Measurements from ENCODE around the gene IL10RB. TPM values are rescaled to one million over a fixed set of nuclear protein-coding genes. Genes with fewer than 3 reads are reported as not detected.
"Not testable (repeated sequence)": the region's sequence is repeated elsewhere in the genome, so short reads cannot be mapped to it uniquely, and the experiment has no call there.

IL10RB gene
- total RNA-seq, 2 donors from 2014 or later: 6.6 to 27.0 TPM

DNA sequence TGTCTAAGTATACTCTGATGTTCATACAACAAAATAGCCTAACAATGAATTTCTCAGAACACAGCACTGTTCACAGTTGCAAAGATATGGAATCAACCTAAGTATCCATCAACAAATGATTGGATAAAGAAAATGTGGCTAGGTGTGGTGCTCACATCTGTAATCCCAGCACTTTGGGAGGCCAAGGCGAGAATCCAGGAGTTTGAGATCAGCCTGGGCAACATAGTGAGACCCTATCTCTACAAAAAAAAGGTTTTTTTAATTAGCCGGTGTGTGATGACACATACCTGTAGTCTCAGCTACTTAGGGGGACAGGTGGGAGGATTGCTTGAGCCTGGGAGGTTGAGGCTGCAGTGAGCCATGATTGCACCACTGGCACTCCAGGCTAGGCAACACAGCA is 25.8 kb upstream of the IL10RB start:
- intact Hi-C loops (cut with DNase I): no loop called here
- no peaks in the 10 kb centered on the region for H3K4me1 ChIP-seq
- TF ChIP-seq, protein P1, sequence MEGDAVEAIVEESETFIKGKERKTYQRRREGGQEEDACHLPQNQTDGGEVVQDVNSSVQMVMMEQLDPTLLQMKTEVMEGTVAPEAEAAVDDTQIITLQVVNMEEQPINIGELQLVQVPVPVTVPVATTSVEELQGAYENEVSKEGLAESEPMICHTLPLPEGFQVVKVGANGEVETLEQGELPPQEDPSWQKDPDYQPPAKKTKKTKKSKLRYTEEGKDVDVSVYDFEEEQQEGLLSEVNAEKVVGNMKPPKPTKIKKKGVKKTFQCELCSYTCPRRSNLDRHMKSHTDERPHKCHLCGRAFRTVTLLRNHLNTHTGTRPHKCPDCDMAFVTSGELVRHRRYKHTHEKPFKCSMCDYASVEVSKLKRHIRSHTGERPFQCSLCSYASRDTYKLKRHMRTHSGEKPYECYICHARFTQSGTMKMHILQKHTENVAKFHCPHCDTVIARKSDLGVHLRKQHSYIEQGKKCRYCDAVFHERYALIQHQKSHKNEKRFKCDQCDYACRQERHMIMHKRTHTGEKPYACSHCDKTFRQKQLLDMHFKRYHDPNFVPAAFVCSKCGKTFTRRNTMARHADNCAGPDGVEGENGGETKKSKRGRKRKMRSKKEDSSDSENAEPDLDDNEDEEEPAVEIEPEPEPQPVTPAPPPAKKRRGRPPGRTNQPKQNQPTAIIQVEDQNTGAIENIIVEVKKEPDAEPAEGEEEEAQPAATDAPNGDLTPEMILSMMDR (IDR thresholded peaks at IDR 0.05): no peak
- no peak for TF ChIP-seq POLR2A (IDR thresholded peaks at IDR 0.05)
- no peak for DNase-seq
- H3K4me3 ChIP-seq: no peak overlapping the region
- H3K36me3 ChIP-seq (replicated peaks in 1 of 2; ENCODE audit: insufficient read depth in 1 of 2, low read depth in 2 of 2): no peaks in the 10 kb centered on the region
- no peak for ATAC-seq
- no peak overlapping the region for H3K27ac ChIP-seq
- WGBS, 2 donors: 95 to 100% methylated on average over 2 of the region's 2 CpGs
- H3K27me3 ChIP-seq: no peaks in the 10 kb centered on the region
- H3K9me3 ChIP-seq: no peaks in the 10 kb centered on the region

DNA sequence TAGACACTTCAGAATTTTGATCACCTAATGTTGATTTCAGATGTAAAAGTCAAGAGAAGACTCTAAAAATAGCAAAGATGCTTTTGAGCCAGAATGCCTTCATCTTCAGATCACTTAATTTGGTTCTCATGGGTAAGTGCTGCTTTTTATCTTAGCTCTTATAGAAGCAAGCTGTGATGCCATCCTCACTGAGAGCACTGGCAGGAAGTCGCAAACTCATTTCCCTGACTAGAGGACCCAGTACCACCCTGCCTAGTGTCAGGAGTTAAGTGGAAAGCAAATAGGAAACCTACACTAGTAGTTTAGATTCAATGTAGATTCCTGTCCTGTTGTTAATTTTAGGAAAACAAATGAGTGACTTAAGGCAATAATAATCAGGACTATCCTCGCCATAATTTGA is 24.3 kb upstream of the IL10RB start:
- Histone ChIP-seq H3K4me1 (no peaks in the 10 kb centered on the region), H3K36me3 (replicated peaks in 1 of 2; ENCODE audit: insufficient read depth in 1 of 2, low read depth in 2 of 2) (peaks cover 0 to 7% of the 10 kb centered on the region in 2 donors), H3K27me3 (no peaks in the 10 kb centered on the region), H3K4me3 (no peak overlapping the region), H3K9me3 (no peaks in the 10 kb centered on the region), H3K27ac (no peak overlapping the region)
- WGBS, 2 donors: 89 to 97% methylated on average over 2 of the region's 2 CpGs
- no peak for TF ChIP-seq POLR2A (IDR thresholded peaks at IDR 0.05)
- TF ChIP-seq, protein P1 (IDR thresholded peaks at IDR 0.05): no peak
- DNase-seq (no peak), ATAC-seq (no peak)
- intact Hi-C loops (cut with DNase I): no loop called here

DNA sequence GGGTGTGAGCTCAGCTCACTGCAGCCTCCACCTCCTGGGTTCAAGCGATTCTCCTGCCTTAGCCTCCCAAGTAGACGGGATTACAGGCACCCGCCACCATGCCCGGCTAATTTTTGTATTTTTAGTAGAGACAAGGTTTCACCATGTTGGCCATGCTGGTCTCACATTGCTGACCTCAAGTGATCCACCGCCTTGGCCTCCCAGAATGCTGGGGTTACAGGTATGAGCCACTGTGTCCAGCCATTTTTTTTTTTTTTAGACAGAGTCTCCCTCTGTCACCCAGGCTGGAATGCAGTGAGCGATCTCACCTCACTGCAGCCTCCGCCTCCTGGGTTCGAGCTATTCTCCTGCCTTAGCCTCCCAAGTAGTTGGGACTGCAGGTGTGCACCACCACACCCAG is 23.3 kb upstream of the IL10RB start:
- 96 to 100% methylated on average over 8 of the region's 8 CpGs for WGBS, 2 donors
- intact Hi-C loops (cut with DNase I); H3K4me1 ChIP-seq; ATAC-seq; H3K27ac ChIP-seq; H3K27me3 ChIP-seq; H3K4me3 ChIP-seq; DNase-seq; H3K9me3 ChIP-seq: not testable (repeated sequence)
- H3K36me3 ChIP-seq (replicated peaks in 1 of 2; ENCODE audit: insufficient read depth in 1 of 2, low read depth in 2 of 2): peaks cover 4 to 11% of the 10 kb centered on the region in 2 donors

DNA sequence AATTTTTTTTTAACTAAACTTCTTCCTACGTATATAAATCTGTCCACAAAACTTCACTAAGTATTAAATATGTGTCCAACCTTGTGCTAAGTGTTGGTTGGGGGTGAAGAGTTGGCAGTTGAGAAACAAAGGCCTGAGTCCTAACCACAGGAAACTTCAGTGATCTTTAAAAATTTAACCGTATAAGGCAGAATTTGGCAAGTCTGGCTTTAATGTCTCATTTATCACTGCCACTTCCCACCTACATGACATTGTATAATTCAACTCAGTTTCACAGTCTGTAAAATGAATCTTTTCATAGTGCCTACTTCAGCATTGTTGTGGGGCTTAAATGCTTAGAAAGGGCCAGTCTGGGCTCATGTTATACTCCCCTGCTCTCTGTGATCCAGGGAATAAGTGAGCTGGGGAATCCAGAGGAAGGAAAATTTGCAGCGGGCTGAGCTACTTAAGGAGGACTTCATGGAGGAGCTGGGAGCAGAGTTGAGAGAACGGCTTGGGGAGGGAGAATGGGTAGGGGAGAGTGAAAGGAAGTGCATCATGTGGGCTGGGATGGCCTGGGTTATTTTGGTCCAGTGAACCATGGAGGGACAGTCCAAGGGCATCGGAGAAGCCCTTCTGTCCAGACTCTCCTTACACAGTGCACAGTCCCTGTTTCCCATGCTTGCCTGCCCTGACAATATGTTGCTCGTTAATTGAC is 21.9 kb upstream of the IL10RB start:
- no peak overlapping the region for H3K4me3 ChIP-seq
- WGBS, 2 donors: 78% methylated on average over 6 of the region's 6 CpGs
- H3K4me1 ChIP-seq: no peaks in the 10 kb centered on the region
- TF ChIP-seq, protein P1 (IDR thresholded peaks at IDR 0.05): no peak
- TF ChIP-seq POLR2A (IDR thresholded peaks at IDR 0.05): no peak
- ATAC-seq (no peak), DNase-seq (no peak)
- H3K36me3 ChIP-seq (replicated peaks in 1 of 2; ENCODE audit: insufficient read depth in 1 of 2, low read depth in 2 of 2): peaks cover 4 to 14% of the 10 kb centered on the region in 2 donors
- intact Hi-C loops (cut with DNase I): no loop called here
- H3K27me3 ChIP-seq: no peaks in the 10 kb centered on the region
- no peak overlapping the region for H3K27ac ChIP-seq
- H3K9me3 ChIP-seq: no peaks in the 10 kb centered on the region

DNA sequence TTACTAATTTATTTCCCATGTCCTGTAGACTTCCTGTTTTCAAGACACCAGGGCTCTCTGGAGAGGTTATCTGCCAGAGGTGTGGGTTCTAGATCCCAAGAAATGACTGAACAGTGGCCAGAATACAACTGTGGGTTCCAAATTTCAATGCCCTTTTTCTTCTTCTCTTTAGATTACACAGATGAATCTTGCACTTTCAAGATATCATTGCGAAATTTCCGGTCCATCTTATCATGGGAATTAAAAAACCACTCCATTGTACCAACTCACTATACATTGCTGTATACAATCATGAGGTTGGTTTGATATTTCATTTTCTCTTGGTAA is 21.4 kb upstream of the IL10RB start:
- peaks cover 4 to 19% of the 10 kb centered on the region in 2 donors for H3K36me3 ChIP-seq (replicated peaks in 1 of 2; ENCODE audit: insufficient read depth in 1 of 2, low read depth in 2 of 2)
- intact Hi-C loops (cut with DNase I): no loop called here
- DNase-seq (no peak), ATAC-seq (no peak)
- 74 to 85% methylated on average over 2 of the region's 2 CpGs for WGBS, 2 donors
- H3K4me1 ChIP-seq: no peaks in the 10 kb centered on the region
- no peak overlapping the region for H3K4me3 ChIP-seq
- no peak for TF ChIP-seq POLR2A (IDR thresholded peaks at IDR 0.05)
- TF ChIP-seq, protein P1 (IDR thresholded peaks at IDR 0.05): no peak
- no peak overlapping the region for H3K27ac ChIP-seq
- H3K9me3 ChIP-seq: no peaks in the 10 kb centered on the region
- H3K27me3 ChIP-seq: no peaks in the 10 kb centered on the region

All from body of pancreas (tissue), 4 donors.